Measurements from ENCODE around the gene SLC17A6.

SLC17A6 gene

DNA sequence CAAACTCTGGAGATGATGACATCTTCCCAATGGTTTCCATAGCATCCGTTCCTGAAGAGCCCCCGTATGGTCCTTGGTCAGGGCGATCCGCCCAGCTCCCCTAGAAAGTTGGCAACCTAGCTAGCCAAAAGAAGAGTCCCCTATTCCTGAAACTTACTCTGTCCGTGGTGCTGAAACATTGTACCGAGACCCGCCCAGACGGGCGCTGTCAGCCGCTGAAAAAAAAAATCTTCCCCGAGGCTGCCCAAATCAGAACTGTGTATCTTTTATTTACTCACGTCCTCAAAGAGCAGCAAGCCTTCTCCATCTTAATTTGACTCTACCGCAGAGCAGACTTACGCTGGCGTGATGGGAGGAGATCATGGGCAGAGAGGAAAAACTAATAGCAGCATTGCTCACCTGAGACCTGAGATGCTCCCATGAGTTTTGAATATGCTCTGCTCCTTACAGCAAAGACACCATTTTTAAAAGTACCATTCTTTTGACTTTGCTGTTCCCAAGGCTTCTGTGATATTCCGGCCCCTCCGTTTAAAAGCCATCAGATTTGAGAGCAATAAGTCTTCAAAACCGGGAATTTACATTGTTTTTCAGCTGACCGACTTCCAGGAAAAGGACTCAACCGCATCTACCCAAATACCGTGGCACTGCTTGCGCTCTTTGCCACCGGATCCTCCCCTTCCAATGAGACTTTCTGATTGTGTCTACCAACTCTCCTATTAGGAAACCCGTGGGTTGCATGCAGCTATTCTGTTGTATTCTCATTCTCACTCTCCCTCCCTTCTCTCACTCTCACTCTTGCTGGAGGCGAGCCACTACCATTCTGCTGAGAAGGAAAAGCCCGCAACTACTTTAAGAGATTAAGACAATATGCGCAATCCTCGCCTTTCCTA is at the start of gene SLC17A6:
TSS of gene SLC17A6 (plus strand) at position 786 of the 890 bp plus-strand sequence. CDS start 153 bp downstream, outside the sequence.
- no peak for FAIRE-seq
- DNase-seq (ENCODE audit: low spot score), result no peak

GRCh38 chr11:22302368-22302767 is 35.8 kb upstream of the SLC17A6 start:
- DNase-seq (ENCODE audit: low spot score), result no peak
- FAIRE-seq, result no peak

GRCh38 chr11:22304337-22304961 is 33.7 kb upstream of the SLC17A6 start:
- FAIRE-seq, result peak; percentile 42

GRCh38 chr11:22317656-22318055 is 20.5 kb upstream of the SLC17A6 start:
- FAIRE-seq (no peak), DNase-seq (ENCODE audit: low spot score) (no peak)

More at GRCh38 chr11:22304337-22304961, 33.7 kb upstream of the SLC17A6 start:
- peak; percentile 25 for DNase-seq (ENCODE audit: low spot score)

DNA sequence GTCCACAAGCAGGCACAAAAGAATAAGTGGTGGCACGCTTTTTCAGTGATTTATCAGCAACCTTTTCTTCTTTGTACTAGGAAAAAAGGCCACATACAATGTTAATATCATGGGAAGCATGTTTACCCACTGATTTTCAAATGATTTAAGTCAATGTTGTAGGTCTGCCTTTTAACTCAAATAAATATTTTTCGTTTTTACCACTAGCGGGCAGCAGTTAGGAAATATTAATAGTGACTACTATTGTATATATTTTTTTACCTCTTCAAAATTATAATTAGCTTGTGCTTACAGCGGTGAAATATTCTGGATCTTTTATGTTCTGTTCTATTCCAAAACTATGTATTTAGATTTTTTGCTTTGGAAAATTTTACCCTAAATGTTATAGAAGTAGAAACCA is 6.4 kb upstream of the SLC17A6 start:
- no peak for FAIRE-seq

GRCh38 chr11:22336587-22336986 is 1.6 kb upstream of the SLC17A6 start:
- FAIRE-seq (no peak), DNase-seq (ENCODE audit: low spot score) (no peak)

More for the DNA sequence above, 6.4 kb upstream of the SLC17A6 start:
- DNase-seq (ENCODE audit: low spot score), result no peak

DNA sequence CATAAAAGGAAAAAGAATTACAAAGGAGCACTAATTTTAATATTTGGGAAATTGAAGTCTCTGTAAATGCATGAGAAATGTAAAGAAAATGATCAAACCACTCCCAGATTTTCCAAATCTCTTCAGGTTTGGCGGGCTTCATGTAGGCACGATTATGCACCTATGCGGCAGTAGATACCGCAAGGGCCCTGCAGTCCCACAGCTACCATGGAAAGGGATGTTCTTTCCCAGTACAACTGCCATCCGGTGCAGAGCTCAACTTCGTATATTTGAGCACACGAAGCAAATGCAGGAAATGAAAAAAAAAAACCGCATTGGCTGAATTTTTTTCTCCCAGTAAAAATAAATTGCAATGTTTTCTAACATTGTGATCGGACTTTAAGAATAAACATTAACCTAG is 1.4 kb downstream of the SLC17A6 start:
- DNase-seq (ENCODE audit: low spot score) (no peak), FAIRE-seq (no peak)

DNA sequence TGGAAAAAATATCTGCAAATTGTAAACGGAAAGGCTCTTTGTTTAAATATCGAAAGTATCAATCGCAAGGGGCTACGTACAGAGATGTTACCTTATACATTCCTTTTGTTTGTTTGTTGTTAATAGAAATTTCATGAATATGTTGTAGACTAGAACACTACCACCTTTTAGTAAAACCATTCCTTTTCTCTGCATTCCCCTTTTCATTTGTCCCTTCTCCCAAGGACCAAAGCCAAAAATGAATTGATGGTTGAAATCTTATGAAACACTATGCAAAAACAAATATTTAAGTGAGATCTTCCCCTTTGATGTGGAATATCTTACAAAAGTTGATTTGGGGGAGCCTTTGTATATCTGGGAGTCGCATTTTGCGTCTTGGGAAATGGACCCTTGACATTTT is 2.1 kb downstream of the SLC17A6 start:
- FAIRE-seq (no peak), DNase-seq (ENCODE audit: low spot score) (no peak)

DNA sequence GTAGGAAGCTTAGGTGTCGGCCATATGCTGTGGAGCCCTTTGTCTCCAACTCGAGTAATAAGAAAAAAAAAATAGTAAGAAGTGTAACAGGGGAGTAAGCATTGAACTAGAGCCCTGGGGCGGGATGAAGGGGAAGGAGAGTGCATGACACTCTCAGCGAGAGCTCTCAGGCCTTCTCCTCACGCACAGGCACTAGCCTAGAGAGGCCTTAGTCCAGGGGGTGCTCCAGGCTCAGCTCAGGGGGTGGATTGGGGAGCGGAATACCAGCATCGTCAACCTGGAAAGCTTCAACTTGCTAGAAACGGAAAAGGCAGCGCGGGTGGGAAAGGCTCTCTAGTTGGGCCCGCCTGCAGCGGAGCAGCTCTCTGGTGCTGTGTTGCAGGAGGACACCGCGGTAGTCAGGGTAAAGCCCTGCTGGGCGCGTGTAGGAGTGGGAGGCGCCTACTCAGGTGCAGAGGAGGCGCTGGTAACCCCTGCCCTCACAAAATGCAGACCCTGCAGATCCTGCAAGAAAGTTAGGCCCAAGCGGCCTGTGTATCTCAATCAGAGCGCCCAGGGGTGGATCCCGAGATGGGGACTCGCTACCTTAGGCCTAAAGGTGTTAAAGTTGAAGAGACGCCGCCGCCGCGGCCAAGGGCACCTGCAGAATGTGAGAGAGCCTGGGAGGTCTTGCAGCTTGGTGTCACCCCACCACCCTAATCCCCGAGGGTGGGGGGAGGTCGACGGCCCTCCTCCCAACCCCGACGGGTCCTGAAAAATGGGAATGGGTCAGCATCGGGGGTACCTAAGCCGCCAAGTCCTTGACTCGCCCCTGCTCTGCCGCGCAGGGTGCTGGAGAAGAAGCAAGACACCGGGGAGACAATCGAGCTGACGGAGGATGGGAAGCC is 2.8 kb downstream of the SLC17A6 start:
- FAIRE-seq, result no peak

DNA sequence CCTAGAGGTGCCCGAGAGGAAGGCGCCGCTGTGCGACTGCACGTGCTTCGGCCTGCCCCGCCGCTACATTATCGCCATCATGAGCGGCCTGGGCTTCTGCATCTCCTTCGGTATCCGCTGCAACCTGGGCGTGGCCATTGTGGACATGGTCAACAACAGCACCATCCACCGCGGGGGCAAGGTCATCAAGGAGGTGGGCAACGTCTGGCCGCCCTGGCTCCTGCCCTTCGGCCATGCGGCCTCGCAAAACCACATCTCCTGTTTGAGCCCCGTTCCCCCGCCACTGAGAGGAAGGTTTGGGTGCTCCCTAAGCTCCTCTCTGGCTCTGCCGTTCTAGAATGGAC is 3.4 kb downstream of the SLC17A6 start:
- no peak for DNase-seq (ENCODE audit: low spot score)
- no peak for FAIRE-seq

More for the DNA sequence above, 2.8 kb downstream of the SLC17A6 start:
- no peak for DNase-seq (ENCODE audit: low spot score)

DNA sequence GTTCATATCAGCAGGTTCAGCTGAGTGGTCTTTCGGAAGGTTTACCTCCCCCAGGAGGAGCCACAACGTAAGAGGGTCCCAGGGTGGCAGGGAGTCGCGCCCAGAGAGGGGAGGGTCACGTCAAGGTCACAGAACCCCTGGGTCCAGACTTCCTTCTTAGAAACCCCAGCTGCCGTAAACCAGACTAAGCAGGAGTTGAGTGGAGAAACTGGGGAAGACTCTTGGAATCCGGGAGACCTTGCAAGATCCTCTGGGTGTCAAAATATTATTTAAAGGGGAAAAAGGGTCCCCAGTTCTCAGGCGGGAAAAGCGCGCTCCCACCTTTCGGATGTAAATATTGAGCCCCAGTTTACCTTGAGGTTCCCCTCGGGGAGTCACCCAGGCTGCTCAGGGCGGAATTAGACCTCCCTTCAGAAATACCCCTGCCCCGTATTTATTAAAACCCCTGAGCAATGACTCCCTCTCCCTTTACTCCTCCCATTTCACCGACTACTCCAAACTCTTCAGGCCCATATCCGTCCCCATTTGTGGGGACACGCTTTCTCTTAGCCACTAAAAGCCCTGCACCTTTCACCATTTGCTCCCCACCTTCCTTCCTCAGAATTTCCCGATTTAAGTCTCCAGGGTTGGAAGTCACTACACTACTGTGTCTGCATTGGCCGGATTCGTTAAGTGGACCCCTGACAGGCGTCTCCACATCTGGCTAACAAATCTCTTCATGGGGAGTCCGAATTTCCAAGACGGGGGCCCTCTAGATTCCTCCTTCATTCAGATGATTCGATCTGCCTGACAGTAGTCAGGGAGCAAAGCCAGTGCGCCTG is 4.2 kb downstream of the SLC17A6 start:
- no peak for FAIRE-seq

DNA sequence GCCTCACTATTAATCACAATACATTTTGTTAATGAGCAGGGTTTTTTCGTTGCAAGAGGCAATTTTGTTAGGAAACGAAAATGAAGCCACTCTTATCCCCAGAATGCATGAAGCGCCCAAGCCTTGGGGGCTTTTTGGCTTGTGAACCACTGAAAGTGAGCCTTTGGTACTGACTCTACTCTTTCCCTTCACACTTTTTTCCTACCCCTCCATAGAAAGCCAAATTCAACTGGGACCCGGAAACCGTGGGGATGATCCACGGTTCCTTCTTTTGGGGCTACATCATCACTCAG is 4.8 kb downstream of the SLC17A6 start:
- DNase-seq (ENCODE audit: low spot score) (no peak), FAIRE-seq (no peak)

More for the DNA sequence above, 4.2 kb downstream of the SLC17A6 start:
- DNase-seq (ENCODE audit: low spot score), result no peak

GRCh38 chr11:22343371-22344032 is 5.3 kb downstream of the SLC17A6 start:
- FAIRE-seq, result no peak

GRCh38 chr11:22344081-22344480 is 5.9 kb downstream of the SLC17A6 start:
- DNase-seq (ENCODE audit: low spot score) (no peak), FAIRE-seq (no peak)

More at GRCh38 chr11:22343371-22344032, 5.3 kb downstream of the SLC17A6 start:
- no peak for DNase-seq (ENCODE audit: low spot score)

- FAIRE-seq (no peak), DNase-seq (ENCODE audit: low spot score) (no peak)
These were observed 8.1 kb downstream of the SLC17A6 start for GRCh38 chr11:22346282-22346681.

DNA sequence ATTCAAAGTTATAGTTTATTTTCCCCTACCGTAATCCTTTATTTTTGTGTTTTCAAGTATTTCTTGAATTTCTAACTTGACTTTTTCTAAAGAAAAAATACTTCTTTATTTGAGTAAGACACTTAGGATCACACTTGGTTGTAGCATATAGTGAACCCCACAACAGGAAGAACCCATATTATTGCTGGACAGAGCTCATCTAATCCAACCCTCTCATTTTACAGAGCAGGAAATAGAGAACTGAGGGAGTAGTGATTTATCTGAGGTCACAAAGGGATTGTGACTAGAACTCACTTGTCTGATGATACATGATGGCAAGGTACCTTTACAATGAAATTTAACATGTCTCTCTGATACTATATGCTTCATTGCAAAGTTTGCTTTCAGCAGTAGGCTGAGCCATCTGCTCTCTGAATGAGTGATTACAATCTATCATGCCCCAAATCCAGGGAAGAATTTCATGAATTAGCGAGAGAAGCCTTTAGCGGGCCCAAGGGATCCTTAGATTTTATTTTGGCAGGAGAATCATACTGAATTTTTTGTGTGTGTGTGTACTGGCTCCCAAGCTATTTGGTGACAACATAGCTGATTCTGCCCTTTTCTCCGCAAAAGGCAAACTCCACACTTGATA is 9.8 kb downstream of the SLC17A6 start:
- FAIRE-seq (no peak), DNase-seq (ENCODE audit: low spot score) (no peak)

GRCh38 chr11:22349491-22349890 is 11.3 kb downstream of the SLC17A6 start:
- no peak for DNase-seq (ENCODE audit: low spot score)
- no peak for FAIRE-seq

DNA sequence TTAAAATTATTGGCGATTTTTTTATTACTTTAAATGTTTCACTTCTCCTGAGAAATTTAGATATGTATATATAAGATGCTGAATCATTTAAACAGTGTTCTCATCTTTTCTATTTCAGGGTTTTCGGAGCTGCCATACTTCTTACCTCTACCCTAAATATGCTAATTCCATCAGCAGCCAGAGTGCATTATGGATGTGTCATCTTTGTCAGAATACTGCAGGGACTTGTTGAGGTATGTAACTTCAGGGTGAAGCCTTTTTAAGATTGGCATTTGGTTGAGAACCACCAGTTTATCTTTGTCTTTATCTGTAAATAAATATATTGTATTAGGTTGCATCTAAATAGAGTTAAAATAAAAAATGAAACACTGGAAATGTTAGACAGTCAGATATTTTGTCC is 21.1 kb downstream of the SLC17A6 start:
- FAIRE-seq, result no peak
- no peak for DNase-seq (ENCODE audit: low spot score)

DNA sequence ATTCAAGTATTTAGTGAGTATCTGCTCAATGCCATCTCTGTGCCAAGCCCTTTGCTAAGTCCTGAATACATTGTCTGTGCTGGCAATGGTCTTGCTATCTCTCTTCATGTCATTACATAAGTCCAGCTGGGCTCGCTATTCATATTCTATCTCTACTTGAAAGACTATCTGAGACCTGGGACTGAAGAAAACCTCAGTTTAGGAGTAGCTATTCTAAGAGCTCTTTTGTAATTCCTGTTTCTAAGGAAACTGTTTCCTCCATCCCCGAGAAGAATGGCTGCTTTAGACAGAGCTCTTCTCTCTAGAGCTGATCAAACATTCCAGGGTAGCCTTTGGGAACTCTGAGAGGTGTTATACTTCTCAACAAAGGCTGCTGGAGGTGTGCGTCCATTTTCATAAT is 33.0 kb downstream of the SLC17A6 start:
- DNase-seq (ENCODE audit: low spot score), result no peak
- no peak for FAIRE-seq

DNA sequence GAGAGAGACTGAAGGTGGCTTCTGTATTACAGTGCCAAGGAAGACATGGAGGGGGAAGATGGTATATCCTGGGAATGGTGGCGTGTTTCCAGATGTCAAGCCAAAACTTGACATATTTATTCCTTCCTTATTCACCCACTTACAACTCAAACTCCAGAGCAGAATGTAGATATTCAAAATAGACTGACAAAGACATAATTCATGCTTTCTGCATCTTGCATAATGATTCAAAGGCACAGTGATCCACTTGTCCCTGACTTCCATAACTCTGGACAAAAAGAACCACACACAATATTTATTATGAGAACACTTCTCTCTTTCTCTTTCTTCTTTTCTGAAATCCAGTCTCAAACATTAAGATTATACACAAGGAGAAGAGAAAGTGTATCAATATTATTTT is 48.9 kb downstream of the SLC17A6 start:
- DNase-seq (ENCODE audit: low spot score), result no peak
- FAIRE-seq, result no peak
